ENCODE measurements around the gene CIDEB. TPM values are rescaled to one million over a fixed set of nuclear protein-coding genes. Genes with fewer than 3 reads are reported as not detected.

The CIDEB gene
- total and polyA plus RNA-seq, 2 of the 13 experiments (the other 11 are each of a cell fraction or from before 2014, with no cell fraction given): 35.8 to 110 TPM

- TF ChIP-seq ZNF691 (CRISPR knock-in tag; IDR thresholded peaks at IDR 0.05; ENCODE audit: borderline replicate concordance, low read depth) (peak; percentile 80; the same call in 1 of the 2 replicates), NR3C1 (CRISPR knock-in tag; IDR thresholded peaks at IDR 0.05) (no peak), NR1H2 (CRISPR knock-in tag; IDR thresholded peaks at IDR 0.05; ENCODE audit: borderline replicate concordance, low read depth) (no peak), GZF1 (CRISPR knock-in tag; IDR thresholded peaks at IDR 0.05) (peak; percentile 72; the same call in 1 of the 2 replicates), ZSCAN20 (CRISPR knock-in tag; IDR thresholded peaks at IDR 0.05; ENCODE audit: borderline replicate concordance) (no peak), PHB2 (IDR thresholded peaks at IDR 0.05; ENCODE audit: partially characterized antibody) (no peak), CBX2 (IDR thresholded peaks at IDR 0.05; ENCODE audit: low read depth, low read length) (no peak), CBX2 (CRISPR knock-in tag; IDR thresholded peaks at IDR 0.05; ENCODE audit: low read depth) (no peak; the same call in 1 of the 2 replicates), ZNF878 (CRISPR knock-in tag; IDR thresholded peaks at IDR 0.05) (no peak), HOXA5 (CRISPR knock-in tag; IDR thresholded peaks at IDR 0.05) (no peak), SETDB1 (CRISPR knock-in tag; IDR thresholded peaks at IDR 0.05; ENCODE audit: borderline replicate concordance) (no peak), REL (CRISPR knock-in tag; conservative IDR thresholded peaks at IDR 0.05) (peak; percentile 71; the same call in 1 of the 2 replicates), ZNF44 (CRISPR knock-in tag; IDR thresholded peaks at IDR 0.05) (peak; percentile 77; the same call in 1 of the 2 replicates), CCAR2 (optimal IDR thresholded peaks at IDR 0.05; ENCODE audit: low read depth, low read length) (no peak), FOXA3 (CRISPR knock-in tag; IDR thresholded peaks at IDR 0.05) (peak; percentile 61), STAT6 (CRISPR knock-in tag; IDR thresholded peaks at IDR 0.05; ENCODE audit: borderline replicate concordance) (no peak), ZFP41 (CRISPR knock-in tag; IDR thresholded peaks at IDR 0.05; ENCODE audit: borderline replicate concordance) (no peak), ZNF615 (CRISPR knock-in tag; IDR thresholded peaks at IDR 0.05; ENCODE audit: borderline replicate concordance) (no peak), ZNF747 (CRISPR knock-in tag; IDR thresholded peaks at IDR 0.05; ENCODE audit: borderline replicate concordance) (no peak), TEAD3 (CRISPR knock-in tag; optimal IDR thresholded peaks at IDR 0.05; ENCODE audit: borderline replicate concordance) (peak; percentile 89), THAP8 (CRISPR knock-in tag; IDR thresholded peaks at IDR 0.05; ENCODE audit: borderline replicate concordance) (no peak), ARNTL (CRISPR knock-in tag; IDR thresholded peaks at IDR 0.05) (no peak), IRF2 (CRISPR knock-in tag; IDR thresholded peaks at IDR 0.05) (0 out of 2 replicates have a peak, but pooled peaks have one; percentile 52), ZNF121 (CRISPR knock-in tag; IDR thresholded peaks at IDR 0.05) (no peak), TRAFD1 (CRISPR knock-in tag; IDR thresholded peaks at IDR 0.05; ENCODE audit: borderline replicate concordance) (peak; percentile 51; the same call in 1 of the 2 replicates)
Observed at GRCh38 chr14:24296341-24297157, 11.2 kb downstream of the CIDEB start (continued).

Measured in HepG2 (cell line).